NCI-H524 (cell line): ENCODE measurements around the gene BRD1.
"Not testable (repeated sequence)": the region's sequence is repeated elsewhere in the genome, so short reads cannot be mapped to it uniquely, and the experiment has no call there.

Experiments
- DNase-seq, 2 experiments: peaks; one replicate each; lab custom pipeline; 2025; lab: John Stamatoyannopoulos, UW

Gene BRD1

GRCh38 chr22:49826603-49827270, 936 bp downstream of the BRD1 start:
- DNase-seq: peak in 1 of 2 experiments; percentile 23

GRCh38 chr22:49825944-49826602, 1.6 kb downstream of the BRD1 start:
- no peak for DNase-seq

- DNase-seq: no peak
These were observed 2.2 kb downstream of the BRD1 start for GRCh38 chr22:49825436-49825835.

- no peak for DNase-seq
These were observed 2.7 kb downstream of the BRD1 start for GRCh38 chr22:49824936-49825335.

GRCh38 chr22:49824185-49824925, 3.3 kb downstream of the BRD1 start:
- DNase-seq: no peak

- DNase-seq: no peak
These were observed 4.2 kb downstream of the BRD1 start for GRCh38 chr22:49823289-49824045.

- DNase-seq: not testable (repeated sequence)
These were observed 5.9 kb downstream of the BRD1 start for GRCh38 chr22:49821741-49822140.

GRCh38 chr22:49820984-49821383, 6.7 kb downstream of the BRD1 start:
- DNase-seq: no peak

GRCh38 chr22:49817359-49817758, 10.3 kb downstream of the BRD1 start:
- no peak for DNase-seq

- no peak for DNase-seq
These were observed 12.0 kb downstream of the BRD1 start for GRCh38 chr22:49815641-49816091.

GRCh38 chr22:49814856-49815255, 12.8 kb downstream of the BRD1 start:
- DNase-seq: no peak

- DNase-seq: no peak
These were observed 13.4 kb downstream of the BRD1 start for GRCh38 chr22:49814164-49814686.

GRCh38 chr22:49812838-49813237, 14.8 kb downstream of the BRD1 start:
- no peak for DNase-seq

- DNase-seq: no peak
These were observed 16.5 kb downstream of the BRD1 start for GRCh38 chr22:49811020-49811791.

GRCh38 chr22:49810363-49811019, 17.2 kb downstream of the BRD1 start:
- no peak for DNase-seq

- DNase-seq: no peak
These were observed 19.6 kb downstream of the BRD1 start for GRCh38 chr22:49807780-49808708.

- DNase-seq: no peak
These were observed 20.5 kb downstream of the BRD1 start for GRCh38 chr22:49807129-49807528.

GRCh38 chr22:49803737-49804375, 23.8 kb downstream of the BRD1 start:
- DNase-seq: no peak

GRCh38 chr22:49803134-49803533, 24.5 kb downstream of the BRD1 start:
- no peak for DNase-seq
